Measurements from ENCODE around the gene ST7. TPM values are rescaled to one million over a fixed set of nuclear protein-coding genes. Genes with fewer than 3 reads are reported as not detected.

ST7 gene
- total RNA-seq, 1 donor from 2014 or later, result 17.0 TPM

- H3K36me3 ChIP-seq (ENCODE audit: control insufficient read depth, insufficient read depth, low read length), result no peaks in the 10 kb centered on the region
- DNase-seq (ENCODE audit: low read depth), result no peak
- H3K27me3 ChIP-seq (ENCODE audit: control insufficient read depth, insufficient read depth, low read length), result no peaks in the 10 kb centered on the region
- TF ChIP-seq CTCF (IDR thresholded peaks at IDR 0.05; ENCODE audit: insufficient read depth, low read length, poor library complexity, severe bottlenecking), result no peak
- H3K4me3 ChIP-seq (ENCODE audit: low read depth, low read length), result no peak overlapping the region
Measured at GRCh38 chr7:117072620-117073118, 119.4 kb downstream of the ST7 start.

GRCh38 chr7:117074378-117074777 lies 121.1 kb downstream of the ST7 start:
- no peak for TF ChIP-seq CTCF (IDR thresholded peaks at IDR 0.05; ENCODE audit: insufficient read depth, low read length, poor library complexity, severe bottlenecking)
- Histone ChIP-seq H3K4me3 (ENCODE audit: low read depth, low read length) (no peak overlapping the region), H3K27me3 (ENCODE audit: control insufficient read depth, insufficient read depth, low read length) (no peaks in the 10 kb centered on the region), H3K36me3 (ENCODE audit: control insufficient read depth, insufficient read depth, low read length) (no peaks in the 10 kb centered on the region)
- DNase-seq (ENCODE audit: low read depth), result no peak

- no peak overlapping the region for H3K4me3 ChIP-seq (ENCODE audit: low read depth, low read length)
- no peak for TF ChIP-seq CTCF (IDR thresholded peaks at IDR 0.05; ENCODE audit: insufficient read depth, low read length, poor library complexity, severe bottlenecking)
- DNase-seq (ENCODE audit: low read depth), result no peak
- H3K36me3 ChIP-seq (ENCODE audit: control insufficient read depth, insufficient read depth, low read length), result no peaks in the 10 kb centered on the region
- no peaks in the 10 kb centered on the region for H3K27me3 ChIP-seq (ENCODE audit: control insufficient read depth, insufficient read depth, low read length)
Measured at GRCh38 chr7:117075934-117076333, 122.6 kb downstream of the ST7 start.

GRCh38 chr7:117076426-117076943 lies 123.2 kb downstream of the ST7 start:
- TF ChIP-seq CTCF (IDR thresholded peaks at IDR 0.05; ENCODE audit: insufficient read depth, low read length, poor library complexity, severe bottlenecking), result no peak
- Histone ChIP-seq H3K4me3 (ENCODE audit: low read depth, low read length) (no peak overlapping the region), H3K27me3 (ENCODE audit: control insufficient read depth, insufficient read depth, low read length) (no peaks in the 10 kb centered on the region), H3K36me3 (ENCODE audit: control insufficient read depth, insufficient read depth, low read length) (no peaks in the 10 kb centered on the region)
- DNase-seq (ENCODE audit: low read depth), result no peak

- no peak for TF ChIP-seq CTCF (IDR thresholded peaks at IDR 0.05; ENCODE audit: insufficient read depth, low read length, poor library complexity, severe bottlenecking)
- Histone ChIP-seq H3K27me3 (ENCODE audit: control insufficient read depth, insufficient read depth, low read length) (no peaks in the 10 kb centered on the region), H3K36me3 (ENCODE audit: control insufficient read depth, insufficient read depth, low read length) (no peaks in the 10 kb centered on the region), H3K4me3 (ENCODE audit: low read depth, low read length) (no peak overlapping the region)
- DNase-seq (ENCODE audit: low read depth), result no peak
Measured at GRCh38 chr7:117077658-117078057, 124.4 kb downstream of the ST7 start.

GRCh38 chr7:117082647-117083046 lies 129.3 kb downstream of the ST7 start:
- H3K36me3 ChIP-seq (ENCODE audit: control insufficient read depth, insufficient read depth, low read length), result no peaks in the 10 kb centered on the region
- H3K4me3 ChIP-seq (ENCODE audit: low read depth, low read length), result no peak overlapping the region
- H3K27me3 ChIP-seq (ENCODE audit: control insufficient read depth, insufficient read depth, low read length), result no peaks in the 10 kb centered on the region
- DNase-seq (ENCODE audit: low read depth), result no peak
- TF ChIP-seq CTCF (IDR thresholded peaks at IDR 0.05; ENCODE audit: insufficient read depth, low read length, poor library complexity, severe bottlenecking), result no peak

Measured in kidney epithelial cell (primary cell).